H1 (cell line): Measurements from ENCODE around the gene LRRC27. TPM values are rescaled to one million over a fixed set of nuclear protein-coding genes. Genes with fewer than 3 reads are reported as not detected.

Source experiments
- CTCF ChIA-PET: fragments of 300-600 bp; sonication (Branson Sonifier 250); formaldehyde crosslinking; loops from one replicate; lab custom pipeline; 2021; ENCODE audit not compliant: partially characterized antibody; lab: Charles Lee
- POLR2A ChIA-PET: fragments of 300-600 bp; sonication (Branson Sonifier 250); formaldehyde crosslinking; loops from one replicate; lab custom pipeline; 2021; ENCODE audit warnings: inconsistent platforms; ENCODE audit not compliant: partially characterized antibody; lab: Charles Lee
- DNase-seq, 2 experiments: peaks; one replicate each; pipeline versions ENCODE4 v3.0.0 to v3.0.0-alpha.2; 2010 to 2022; ENCODE audit warnings: low spot score in 2 of 2, low read depth in 1 of 2, mixed read lengths in 1 of 2
- FAIRE-seq: peaks from 2 replicates; lab custom pipeline; 2011; peaks lifted over from hg19 to GRCh38; lab: Jason Lieb, UNC
- H2AFZ ChIP-seq: 2 replicates; pipeline ENCODE4 v1.8.1; 2012; ENCODE audit warnings: low read length, inconsistent platforms
- H2AK5ac ChIP-seq: 2 replicates; pipeline ENCODE4 v1.6.1; 2013; ENCODE audit warnings: low read depth, low read length
- H2BK120ac ChIP-seq: replicated peaks from 2 replicates; pipeline ENCODE3; 2013; ENCODE audit warnings: low read depth, low read length, inconsistent platforms
- H2BK12ac ChIP-seq: 2 replicates; pipeline ENCODE4 v1.6.1; 2013; ENCODE audit warnings: low read depth, low read length
- H2BK15ac ChIP-seq: 2 replicates; pipeline ENCODE4 v1.6.1; 2013; ENCODE audit warnings: low read length
- H2BK20ac ChIP-seq: 2 replicates; pipeline ENCODE4 v1.6.1; 2013; ENCODE audit warnings: low read length
- H2BK5ac ChIP-seq: 2 replicates; pipeline ENCODE4 v1.6.1; 2013; ENCODE audit warnings: low read depth, low read length
- H3K14ac ChIP-seq: 2 replicates; pipeline ENCODE4 v1.6.1; 2013; ENCODE audit warnings: inconsistent platforms; ENCODE audit not compliant: insufficient read length
- H3K18ac ChIP-seq: 2 replicates; pipeline ENCODE4 v1.6.1; 2013; ENCODE audit warnings: low read length; ENCODE audit errors: extremely low read depth
- H3K23ac ChIP-seq: 2 replicates; pipeline ENCODE4 v1.6.1; 2013; ENCODE audit warnings: inconsistent platforms; ENCODE audit not compliant: insufficient read length
- H3K23me2 ChIP-seq: 2 replicates; pipeline ENCODE4 v1.6.1; 2013; ENCODE audit warnings: low read depth, low read length
- H3K27ac ChIP-seq: 2 replicates; pipeline ENCODE4 v1.6.1; 2011; ENCODE audit warnings: low read depth, low read length, inconsistent platforms
- H3K27me3 ChIP-seq, 4 experiments: replicated peaks in 1 of 4; 1 replicate in 1 of 4; 2 replicates in 3 of 4; pipeline versions ENCODE4 v1.6.1 to v1.8.1; 2011 to 2013; ENCODE audit warnings: low read length in 3 of 4, mild to moderate bottlenecking in 3 of 4, inconsistent platforms in 2 of 4, mixed read lengths in 2 of 4, moderate library complexity in 1 of 4; ENCODE audit not compliant: control insufficient read depth in 3 of 4, insufficient read depth in 3 of 4; ENCODE audit errors: extremely low read depth in 1 of 4
- H3K36me3 ChIP-seq, 4 experiments: 2 replicates each; pipeline versions ENCODE4 v1.6.1 to v1.8.1; 2011 to 2013; ENCODE audit warnings: mild to moderate bottlenecking in 4 of 4, low read length in 3 of 4, moderate library complexity in 2 of 4, control low read depth in 1 of 4, inconsistent platforms in 1 of 4; ENCODE audit not compliant: insufficient read depth in 4 of 4, control insufficient read depth in 2 of 4
- H3K4ac ChIP-seq: replicated peaks from 2 replicates; pipeline ENCODE3; 2013; ENCODE audit warnings: low read length, low read depth, mixed read lengths, inconsistent platforms; ENCODE audit not compliant: insufficient read length
- H3K4me1 ChIP-seq, 4 experiments: replicated peaks in 1 of 4; 1 replicate in 1 of 4; 2 replicates in 3 of 4; pipeline versions ENCODE4 v1.6.1 to v1.8.1; 2011 to 2013; ENCODE audit warnings: low read length in 3 of 4, inconsistent platforms in 2 of 4, mixed read lengths in 1 of 4; ENCODE audit not compliant: insufficient read depth in 4 of 4, control insufficient read depth in 3 of 4
- H3K4me2 ChIP-seq, 2 experiments: 2 replicates each; pipeline versions ENCODE4 v1.6.1 to v1.8.1; 2011 to 2013; ENCODE audit warnings: low read depth in 2 of 2, low read length in 2 of 2, control low read depth in 1 of 2, inconsistent platforms in 1 of 2, mild to moderate bottlenecking in 1 of 2; ENCODE audit not compliant: insufficient read depth in 1 of 2
- H3K4me3 ChIP-seq, 4 experiments: fragments of 200-600, 300-600 bp in 1 of 4; sonication (generic), shearing (Covaris generic), sonication (Bioruptor Twin) in 1 of 4; 2 replicates each; pipeline versions ENCODE4 v1.5.1 to v1.8.1; 2011 to 2016; ENCODE audit warnings: low read length in 4 of 4, low read depth in 3 of 4, control low read depth in 2 of 4, inconsistent platforms in 2 of 4, mild to moderate bottlenecking in 2 of 4, mixed read lengths in 1 of 4, moderate library complexity in 1 of 4; ENCODE audit not compliant: insufficient read depth in 2 of 4; ENCODE audit errors: extremely low read depth in 1 of 4
- H3K56ac ChIP-seq: replicated peaks from 2 replicates; pipeline ENCODE3; 2013; ENCODE audit warnings: low read depth, mild to moderate bottlenecking, mixed read lengths, low read length, inconsistent platforms; ENCODE audit not compliant: insufficient read length
- H3K79me1 ChIP-seq: 2 replicates; pipeline ENCODE4 v1.6.1; 2013; ENCODE audit warnings: low read depth, low read length, control low read depth
- H3K79me2 ChIP-seq, 2 experiments: 2 replicates each; pipeline versions ENCODE4 v1.6.1 to v1.8.1; 2012 to 2013; ENCODE audit warnings: low read length in 2 of 2, mild to moderate bottlenecking in 2 of 2, inconsistent platforms in 1 of 2; ENCODE audit not compliant: insufficient read depth in 2 of 2, control insufficient read depth in 1 of 2
- H3K9ac ChIP-seq, 4 experiments: replicated peaks in 1 of 4; 1 replicate in 1 of 4; 2 replicates in 3 of 4; pipeline versions ENCODE4 v1.6.1 to v1.8.1; 2011 to 2013; ENCODE audit warnings: low read depth in 3 of 4, low read length in 3 of 4, control low read depth in 2 of 4, mild to moderate bottlenecking in 2 of 4, moderate library complexity in 2 of 4, inconsistent platforms in 1 of 4; ENCODE audit errors: extremely low read depth in 1 of 4
- H3K9me3 ChIP-seq, 2 experiments: 2 replicates each; pipeline versions ENCODE4 v1.6.1 to v1.8.1; 2012 to 2013; ENCODE audit warnings: mild to moderate bottlenecking in 2 of 2, moderate library complexity in 2 of 2, control low read depth in 1 of 2, inconsistent platforms in 1 of 2, low read depth in 1 of 2, low read length in 1 of 2, mixed read lengths in 1 of 2; ENCODE audit not compliant: insufficient read depth in 2 of 2
- H4K20me1 ChIP-seq, 2 experiments: replicated peaks in 1 of 2; 2 replicates each; pipeline versions ENCODE3 to v1.8.1; 2011 to 2013; ENCODE audit warnings: inconsistent platforms in 2 of 2, low read length in 2 of 2, mild to moderate bottlenecking in 1 of 2; ENCODE audit not compliant: insufficient read depth in 2 of 2, control insufficient read depth in 1 of 2
- H4K5ac ChIP-seq: 2 replicates; pipeline ENCODE4 v1.6.1; 2013; ENCODE audit warnings: low read length, low read depth, mixed read lengths, inconsistent platforms; ENCODE audit not compliant: insufficient read length
- H4K8ac ChIP-seq: 2 replicates; pipeline ENCODE4 v1.8.0; 2013; ENCODE audit warnings: mild to moderate bottlenecking, moderate library complexity, low read length, inconsistent platforms; ENCODE audit not compliant: insufficient read depth; ENCODE audit errors: extremely low read depth
- H4K91ac ChIP-seq: replicated peaks from 2 replicates; pipeline ENCODE3; 2013; ENCODE audit warnings: low read length, mixed read lengths, inconsistent platforms; ENCODE audit not compliant: insufficient read length
- NANOG ChIP-seq: IDR thresholded peaks from 2 replicates; pipeline ENCODE4 v1.6.1; 2011; ENCODE audit warnings: low read length, low read depth, mild to moderate bottlenecking, inconsistent platforms; ENCODE audit not compliant: insufficient read depth, poor library complexity, severe bottlenecking
- POU5F1 ChIP-seq: IDR thresholded peaks from 2 replicates; pipeline ENCODE4 v1.6.1; 2011; ENCODE audit warnings: low read depth, mild to moderate bottlenecking, low read length, moderate library complexity
- SIN3A ChIP-seq, 2 experiments: IDR thresholded peaks in 1 of 2; conservative IDR thresholded peaks in 1 of 2; 2 replicates each; pipeline ENCODE4 v1.6.1; 2011 to 2012; ENCODE audit warnings: low read length in 2 of 2, improper control_type of control experiment in 1 of 2, low read depth in 1 of 2, mild to moderate bottlenecking in 1 of 2
- WGBS, 2 experiments: shearing (Covaris generic) in 1 of 2; methylation state at CpG; one replicate each; pipeline versions ENCODE4 v1.1.6 to v1.1.7; 2013 to 2015; ENCODE audit warnings: low lambda C conversion rate in 2 of 2, mixed read lengths in 2 of 2, inconsistent platforms in 1 of 2, low coverage in 1 of 2, missing lambda C conversion rate in 1 of 2; ENCODE audit not compliant: insufficient replicate concordance in 2 of 2, insufficient coverage in 1 of 2, insufficient read length in 1 of 2; ENCODE audit errors: extremely low coverage in 1 of 2, missing lambda C conversion rate in 1 of 2; 5-methylcytosine and 5-hydroxymethylcytosine counted together
- polyA plus RNA-seq, 7 experiments: library from polyadenylated mRNA; depleted of rRNA in 3 of 7; stranded (reverse) in 5 of 7; unstranded in 2 of 7; fragments of >200 nt in 5 of 7; fragments of 200-250 nt in 2 of 7; gene quantifications; 1 replicate in 5 of 7; 2 replicates in 1 of 7; 4 replicates in 1 of 7; pipeline versions ENCODE4 v1.2.1 to v1.2.3, GENCODE V29; 2011 to 2013; ENCODE audit warnings: missing spikeins in 2 of 7, mixed read lengths in 2 of 7
- total RNA-seq: library from RNA; stranded (reverse); fragmentation: NEBNext Ultra II Directional; extraction: Animal tissue kit (Norgen Biotek cat#: 25700); gene quantifications from 2 replicates; pipeline ENCODE4 v1.2.1, GENCODE V29; 2021
- TF ChIP-seq, protein P1 (sequence below): IDR thresholded peaks from 2 replicates; pipeline ENCODE4 v1.6.1; 2012; ENCODE audit warnings: inconsistent platforms

LRRC27 gene
- total and polyA plus RNA-seq, 2 of the 8 experiments (the other 6 are each of a cell fraction or from before 2014, with no cell fraction given), result 1.2 to 3.8 TPM

DNA sequence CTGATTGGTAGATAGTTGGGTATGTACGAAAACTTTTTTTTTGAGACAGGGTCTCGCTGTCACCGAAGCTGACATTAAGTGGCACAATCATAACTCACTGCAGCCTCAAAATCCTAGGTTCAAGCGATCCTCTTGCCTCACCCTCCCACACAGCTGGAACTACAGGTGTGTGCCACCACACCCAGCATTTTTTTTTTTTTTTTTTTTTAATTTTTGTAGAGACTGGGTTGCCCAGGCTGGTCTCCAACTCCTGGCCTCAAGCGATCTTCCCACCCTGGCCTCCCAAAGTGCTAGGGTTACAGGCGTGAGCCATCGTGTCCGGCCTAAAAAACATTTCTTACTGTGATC, 1.5 kb upstream of the LRRC27 start:
- H3K9ac ChIP-seq, result no peak overlapping the region
- H2AK5ac ChIP-seq, result no peak overlapping the region
- FAIRE-seq (no peak), DNase-seq (no peak)
- no peak overlapping the region for H4K91ac ChIP-seq
- peaks cover 0 to 2% of the 10 kb centered on the region in 2 experiments for H4K20me1 ChIP-seq
- ChIA-PET CTCF (interaction anchor here (1.0 to 1.7 kb wide), 2 partner anchors 10 to 20 kb away, joined by 3 to 7 read pairs; no protein-coding TSS in a partner anchor), POLR2A (no interaction called here)
- peaks cover 7% of the 10 kb centered on the region; the same call in 1 of the 2 replicates for H3K79me1 ChIP-seq
- no peak overlapping the region for H2BK20ac ChIP-seq
- H3K4me1 ChIP-seq, result peaks cover 5 to 14% (median 6%) of the 10 kb centered on the region in 4 experiments
- no peak overlapping the region for H2BK15ac ChIP-seq
- peak overlapping the region; percentile 5 to 97 (median 16); a peak in 4 of 8 replicates for H3K4me3 ChIP-seq
- H3K14ac ChIP-seq, result no peak overlapping the region
- TF ChIP-seq, protein P1, sequence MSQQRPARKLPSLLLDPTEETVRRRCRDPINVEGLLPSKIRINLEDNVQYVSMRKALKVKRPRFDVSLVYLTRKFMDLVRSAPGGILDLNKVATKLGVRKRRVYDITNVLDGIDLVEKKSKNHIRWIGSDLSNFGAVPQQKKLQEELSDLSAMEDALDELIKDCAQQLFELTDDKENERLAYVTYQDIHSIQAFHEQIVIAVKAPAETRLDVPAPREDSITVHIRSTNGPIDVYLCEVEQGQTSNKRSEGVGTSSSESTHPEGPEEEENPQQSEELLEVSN, result no peak
- no peak for TF ChIP-seq POU5F1
- TF ChIP-seq SIN3A (conservative IDR thresholded peaks at IDR 0.05 in 1 of 2, IDR thresholded peaks at IDR 0.05 in 1 of 2; ENCODE audit: low read depth in 1 of 2, low read length in 2 of 2), result no peak
- TF ChIP-seq NANOG, result no peak
- H3K9me3 ChIP-seq, result no peaks in the 10 kb centered on the region
- no peaks in the 10 kb centered on the region for H3K36me3 ChIP-seq
- no peak overlapping the region for H2AFZ ChIP-seq
- no peak overlapping the region for H2BK12ac ChIP-seq
- no peak overlapping the region for H3K23ac ChIP-seq
- H3K56ac ChIP-seq, result no peak overlapping the region
- no peak overlapping the region for H3K18ac ChIP-seq
- H3K23me2 ChIP-seq, result peaks cover 9% of the 10 kb centered on the region
- no peak overlapping the region for H2BK5ac ChIP-seq
- WGBS, 2 experiments, result 88% methylated on average over 8 of the region's 8 CpGs; no CpG with 5 or more reads in 1 of the 2 experiments
- H3K79me2 ChIP-seq, result peaks cover 4 to 34% of the 10 kb centered on the region in 2 experiments
- H4K5ac ChIP-seq, result no peak overlapping the region
- H3K4me2 ChIP-seq, result peak overlapping the region; percentile 87 to 98
- H3K27me3 ChIP-seq, result 0 out of 7 replicates have a peak, but pooled peaks cover 0 to 3% (median 0%) of the 10 kb centered on the region in 4 experiments
- H3K27ac ChIP-seq, result no peak overlapping the region
- no peak overlapping the region for H3K4ac ChIP-seq
- H2BK120ac ChIP-seq, result no peak overlapping the region
- no peak overlapping the region for H4K8ac ChIP-seq
